ENCODE measurements around the gene RERE.
"Not testable (repeated sequence)": the region's sequence is repeated elsewhere in the genome, so short reads cannot be mapped to it uniquely, and the experiment has no call there.

Gene RERE

GRCh38 chr1:8598783-8599182, 218.7 kb downstream of the RERE start:
- DNase-seq: no peak

- no peak for DNase-seq
Measured at GRCh38 chr1:8598060-8598724, 219.2 kb downstream of the RERE start.

GRCh38 chr1:8597455-8597854, 220.0 kb downstream of the RERE start:
- no peak for DNase-seq

GRCh38 chr1:8595941-8596340, 221.5 kb downstream of the RERE start:
- no peak for DNase-seq

- DNase-seq: no peak
Measured at GRCh38 chr1:8595332-8595731, 222.1 kb downstream of the RERE start.

GRCh38 chr1:8593292-8593691, 224.1 kb downstream of the RERE start:
- not testable (repeated sequence) for DNase-seq

- no peak for DNase-seq
Measured at GRCh38 chr1:8591569-8591968, 225.9 kb downstream of the RERE start.

- DNase-seq: no peak
Measured at GRCh38 chr1:8590721-8591351, 226.6 kb downstream of the RERE start.

- no peak for DNase-seq
Measured at GRCh38 chr1:8589571-8589970, 227.9 kb downstream of the RERE start.

- DNase-seq: no peak
Measured at GRCh38 chr1:8587784-8588183, 229.7 kb downstream of the RERE start.

GRCh38 chr1:8586438-8586837, 231.0 kb downstream of the RERE start:
- no peak for DNase-seq

- DNase-seq: no peak
Measured at GRCh38 chr1:8584316-8584715, 233.1 kb downstream of the RERE start.

- no peak for DNase-seq
Measured at GRCh38 chr1:8583031-8583430, 234.4 kb downstream of the RERE start.

- DNase-seq: no peak
Measured at GRCh38 chr1:8580566-8580965, 236.9 kb downstream of the RERE start.

GRCh38 chr1:8578936-8579335, 238.5 kb downstream of the RERE start:
- no peak for DNase-seq

GRCh38 chr1:8578132-8578877, 239.1 kb downstream of the RERE start:
- no peak for DNase-seq

- no peak for DNase-seq
Measured at GRCh38 chr1:8574985-8575384, 242.5 kb downstream of the RERE start.

- DNase-seq: no peak
Measured at GRCh38 chr1:8572106-8572505, 245.3 kb downstream of the RERE start.

GRCh38 chr1:8571200-8571984, 246.0 kb downstream of the RERE start:
- no peak for DNase-seq

- DNase-seq: no peak
Measured at GRCh38 chr1:8570465-8570864, 247.0 kb downstream of the RERE start.

GRCh38 chr1:8569242-8569641, 248.2 kb downstream of the RERE start:
- no peak for DNase-seq

- DNase-seq: no peak
Measured at GRCh38 chr1:8568837-8569236, 248.6 kb downstream of the RERE start.

- DNase-seq: no peak
Measured at GRCh38 chr1:8567146-8567545, 250.3 kb downstream of the RERE start.
